K562 (cell line): ENCODE data around the gene ABHD18. TPM values are rescaled to one million over a fixed set of nuclear protein-coding genes. Genes with fewer than 3 reads are reported as not detected.

ENCODE experiments used
- CBX1 ChIP-seq: sonication (generic); IDR thresholded peaks from 2 replicates; pipeline ENCODE4 v1.6.1; 2016; ENCODE audit warnings: antibody characterized with exemption, low read depth, mild to moderate bottlenecking
- MEIS2 ChIP-seq: fragments of 450-650 bp; IDR thresholded peaks from 2 replicates; pipeline ENCODE4 v1.6.1; 2014; ENCODE audit warnings: mild to moderate bottlenecking; ENCODE audit not compliant: partially characterized antibody
- PHF20 ChIP-seq: fragments of 450-650 bp; IDR thresholded peaks from 2 replicates; pipeline ENCODE4 v1.6.1; 2018; ENCODE audit not compliant: partially characterized antibody
- PTBP1 ChIP-seq: fragments of 200-400 bp; formaldehyde crosslinking; IDR thresholded peaks from 2 replicates; pipeline ENCODE4 v1.6.1; 2017; ENCODE audit warnings: low read depth, low read length
- RERE ChIP-seq: sonication (generic); formaldehyde crosslinking; IDR thresholded peaks from 2 replicates; pipeline ENCODE4 v1.8.0; 2023; ENCODE audit warnings: missing genetic modification reagents, mild to moderate bottlenecking, borderline replicate concordance
- REST ChIP-seq, 2 experiments: fragments of 450-650 bp; formaldehyde crosslinking in 1 of 2; IDR thresholded peaks; 2 replicates each; pipeline versions ENCODE4 v1.4.0 to v1.6.1; 2014 to 2020; ENCODE audit warnings: mild to moderate bottlenecking in 2 of 2, borderline replicate concordance in 1 of 2, low read depth in 1 of 2
- SP1 ChIP-seq: sonication (generic); formaldehyde crosslinking; IDR thresholded peaks from 2 replicates; pipeline ENCODE4 v1.8.1; 2022; ENCODE audit warnings: mild to moderate bottlenecking, missing genetic modification reagents
- ZNF143 ChIP-seq: sonication (generic); formaldehyde crosslinking; IDR thresholded peaks from 2 replicates; pipeline ENCODE4 v1.9.0; 2022; ENCODE audit warnings: mild to moderate bottlenecking, missing genetic modification reagents
- ZNF3 ChIP-seq: fragments of 250-450 bp; sonication (Bioruptor Pico); IDR thresholded peaks from 2 replicates; pipeline ENCODE4 v1.5.0; 2021; ENCODE audit warnings: mild to moderate bottlenecking, moderate library complexity
- ZNF589 ChIP-seq: fragments of 200-800 bp; sonication (Bioruptor generic); IDR thresholded peaks from 2 replicates; pipeline ENCODE4 v1.6.1; 2016; ENCODE audit warnings: low read depth, missing genetic modification characterization, missing compliant biosample characterization
- polyA plus RNA-seq, 8 experiments: library from polyadenylated mRNA; depleted of rRNA in 4 of 8; stranded (reverse) in 5 of 8; unstranded in 3 of 8; fragments of >200 nt; fragmentation: Nextera tagmentation in 2 of 8; fragmentation: Illumina TruSeq in 1 of 8; extraction: Ambion mirVana in 2 of 8; extraction: Trizol in 1 of 8; gene quantifications; 2 replicates each; pipeline versions ENCODE4 v1.2.1 to v1.2.3, GENCODE V29; 2011 to 2014; ENCODE audit warnings: inconsistent platforms in 1 of 8, missing spikeins in 1 of 8
- total RNA-seq, 7 experiments: library from RNA; depleted of rRNA in 6 of 7; stranded (reverse); fragments of >200 nt in 6 of 7; fragmentation: Illumina TruSeq in 2 of 7; extraction: Trizol in 2 of 7; gene quantifications; 2 replicates each; pipeline versions ENCODE4 v1.2.1 to v1.2.3, GENCODE V29; 2011 to 2021; ENCODE audit warnings: low replicate concordance in 1 of 7

Gene ABHD18
- total and polyA plus RNA-seq, 9 of the 15 experiments (the other 6 are each of a cell fraction or from before 2014, with no cell fraction given), result 6.1 to 25.0 (median 16.0) TPM

GRCh38 chr4:128061566-128062536 is 96.6 kb downstream of the ABHD18 start (continued):
- TF ChIP-seq RERE (CRISPR knock-in tag) (0 out of 2 replicates have a peak, but pooled peaks have one; percentile 17), PHF20 (no peak), MEIS2 (peak; percentile 16), ZNF589 (CRISPR knock-in tag) (no peak), SP1 (CRISPR knock-in tag) (no peak), ZNF143 (CRISPR knock-in tag) (no peak), REST (IDR thresholded peaks at IDR 0.05; ENCODE audit: borderline replicate concordance) (no peak), REST (CRISPR knock-in tag; IDR thresholded peaks at IDR 0.05; ENCODE audit: low read depth) (0 out of 2 replicates have a peak, but pooled peaks have one; percentile 20), PTBP1 (no peak), CBX1 (no peak), ZNF3 (CRISPR knock-in tag) (no peak)
